NCI-H774 (cell line): ENCODE results near the gene PEAK1.

Experiments used
- DNase-seq: peaks from one replicate; lab custom pipeline; 2025; lab: John Stamatoyannopoulos, UW

The PEAK1 gene

GRCh38 chr15:77126529-77127326 lies 293.2 kb downstream of the PEAK1 start:
- DNase-seq: no peak

DNA sequence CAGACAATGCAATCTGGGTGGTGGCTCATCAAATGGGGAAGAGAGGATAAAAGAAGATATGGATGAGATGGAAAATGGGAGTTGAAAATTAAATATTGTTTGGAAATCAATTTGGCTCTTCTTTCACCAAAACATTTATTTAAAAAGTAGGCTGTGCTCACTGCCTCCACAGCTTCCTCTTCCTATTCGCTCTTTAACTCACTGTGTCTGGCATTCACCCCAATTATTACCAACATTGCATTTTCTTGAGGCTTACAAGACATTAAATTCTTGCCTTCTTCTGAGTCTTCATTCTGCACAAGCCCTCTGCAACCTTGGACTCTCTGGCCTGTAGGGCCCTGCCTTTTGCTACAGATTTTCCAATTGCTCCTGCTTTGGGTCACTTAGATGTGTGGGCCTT lies 296.1 kb downstream of the PEAK1 start:
- DNase-seq: no peak

DNA sequence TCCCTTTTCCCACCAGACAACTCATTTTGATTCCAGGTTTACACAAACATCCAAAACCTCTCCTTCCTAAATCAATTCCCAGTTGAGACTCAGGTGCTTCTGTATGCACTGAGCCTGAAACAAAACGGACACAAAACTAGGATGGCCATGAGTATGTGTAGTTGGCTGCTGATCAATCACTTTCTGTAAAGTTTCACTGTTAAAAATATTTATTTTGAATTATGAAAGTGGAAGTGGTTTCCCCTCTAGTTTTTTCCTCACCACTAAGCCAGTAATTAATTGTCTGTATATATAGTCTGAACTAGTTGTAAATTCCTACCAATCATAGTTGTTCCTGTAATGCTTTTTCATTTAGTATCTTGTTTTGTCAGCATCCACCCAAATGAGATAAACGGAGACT lies 297.3 kb downstream of the PEAK1 start:
- DNase-seq: no peak

DNA sequence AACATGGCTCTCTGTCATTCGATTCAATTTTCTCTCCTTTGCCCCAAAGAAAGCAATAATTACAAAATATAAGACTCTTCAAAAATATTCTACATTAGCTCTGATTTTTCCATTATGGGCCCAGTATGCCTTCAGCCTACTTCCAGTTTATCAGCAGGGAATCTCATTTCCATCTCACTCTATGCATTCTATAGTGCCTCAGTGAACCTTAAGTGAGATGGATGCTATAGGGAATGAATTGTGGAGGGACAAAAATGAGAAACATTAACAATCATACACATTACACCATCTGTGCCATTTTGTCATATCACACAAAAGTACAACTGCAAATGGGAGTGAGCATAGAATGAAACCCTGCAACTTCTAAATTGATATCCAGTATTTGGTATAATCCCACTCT lies 298.3 kb downstream of the PEAK1 start:
- DNase-seq: no peak

DNA sequence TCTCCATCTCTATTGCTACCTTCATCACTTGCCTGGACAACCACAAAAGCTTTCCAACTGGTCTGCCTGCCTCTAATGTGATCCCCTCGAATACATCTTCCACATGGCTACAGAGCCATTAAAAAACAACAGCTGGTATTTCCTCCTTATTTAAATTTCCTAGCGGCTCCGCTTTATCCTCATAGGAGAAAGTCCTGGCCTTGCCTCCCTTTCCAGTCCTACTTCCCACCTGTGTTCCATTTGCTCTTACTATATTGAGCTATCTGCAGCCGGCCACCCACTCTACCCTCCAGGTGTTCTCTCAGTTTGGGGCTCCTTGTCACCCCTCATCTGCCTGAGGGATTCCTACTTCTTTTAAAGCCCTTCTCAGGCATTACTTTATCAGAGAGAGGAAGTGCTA lies 299.3 kb downstream of the PEAK1 start:
- no peak for DNase-seq

GRCh38 chr15:77119446-77119845 lies 300.5 kb downstream of the PEAK1 start:
- no peak for DNase-seq

DNA sequence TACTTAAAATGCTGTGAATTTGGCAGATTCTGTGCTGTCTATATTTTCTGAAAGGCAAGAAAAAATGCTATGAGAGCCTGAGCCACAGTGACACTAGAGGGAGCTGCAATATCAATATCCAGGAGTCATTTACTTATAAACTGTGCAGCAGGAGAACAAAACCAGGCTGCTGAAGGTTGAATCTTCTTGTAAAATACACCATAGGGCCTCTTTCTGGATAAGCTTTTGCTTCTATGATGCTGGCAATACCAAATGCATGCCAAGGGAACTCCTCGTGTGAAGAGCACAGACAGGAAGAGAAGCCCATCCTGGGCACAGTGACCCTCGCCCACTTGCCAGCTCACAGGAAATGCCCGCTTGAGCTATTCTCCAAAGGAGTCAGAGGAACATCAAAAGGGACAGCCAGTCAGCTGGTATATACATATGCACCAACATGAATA lies 301.0 kb downstream of the PEAK1 start:
- peak; percentile 37 for DNase-seq

- no peak for DNase-seq
Observed at GRCh38 chr15:77115179-77115578, 304.7 kb downstream of the PEAK1 start.

DNA sequence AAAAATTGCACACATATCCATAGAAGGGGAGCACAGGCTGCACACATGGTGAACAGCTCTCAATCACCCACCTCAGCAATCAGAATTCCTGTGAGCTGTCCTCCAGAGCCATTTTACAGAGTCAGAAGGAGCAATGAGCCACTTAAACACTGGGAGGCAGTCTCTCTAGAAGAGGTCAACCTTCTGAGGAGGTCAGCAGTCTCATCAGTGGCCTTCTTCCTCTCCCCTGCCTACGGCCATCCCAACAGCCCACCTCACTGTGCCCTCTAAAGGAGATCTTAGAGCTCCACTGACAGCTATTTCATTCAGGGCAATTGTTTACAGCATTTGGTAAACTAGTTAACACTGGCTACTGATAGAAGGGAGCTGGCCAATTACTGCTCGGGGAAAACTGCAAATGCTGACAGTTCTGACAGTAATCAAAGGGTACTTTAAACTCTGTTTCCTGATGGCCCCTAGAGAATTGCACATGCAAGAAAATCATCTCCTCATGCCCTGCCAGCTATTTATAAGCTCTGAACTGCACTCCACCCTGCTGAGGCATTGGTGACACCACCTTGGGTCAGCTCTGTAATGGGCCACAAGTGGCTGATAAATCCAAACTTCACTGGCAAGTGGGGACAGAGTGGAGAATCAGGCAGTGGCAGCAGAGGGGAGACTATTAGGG lies 306.9 kb downstream of the PEAK1 start:
- DNase-seq: no peak

GRCh38 chr15:77111789-77112188 lies 308.1 kb downstream of the PEAK1 start:
- no peak for DNase-seq

GRCh38 chr15:77107531-77108355 lies 312.2 kb downstream of the PEAK1 start:
- DNase-seq: peak; percentile 2

DNA sequence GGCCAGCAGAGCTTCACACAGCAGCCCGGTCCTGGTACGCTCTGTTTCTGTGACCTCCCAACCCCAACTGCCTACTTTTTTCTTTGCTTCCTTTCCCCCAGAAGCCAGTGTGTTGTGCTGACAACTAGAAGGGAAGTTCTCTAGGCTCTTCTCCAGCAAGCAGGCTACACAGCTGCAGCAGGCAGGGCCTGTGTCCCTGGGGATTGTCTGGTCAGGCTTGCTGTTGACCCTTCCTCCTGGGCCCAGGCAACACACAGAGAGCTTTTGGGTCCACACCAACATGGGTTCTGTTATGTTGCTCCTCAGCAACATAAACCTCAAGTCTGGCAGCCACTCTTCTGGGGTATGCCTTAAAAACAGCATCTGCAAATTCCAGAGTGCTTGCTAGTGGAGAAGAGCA lies 312.8 kb downstream of the PEAK1 start:
- DNase-seq: no peak

- no peak for DNase-seq
Observed at GRCh38 chr15:77104155-77104554, 315.7 kb downstream of the PEAK1 start.

DNA sequence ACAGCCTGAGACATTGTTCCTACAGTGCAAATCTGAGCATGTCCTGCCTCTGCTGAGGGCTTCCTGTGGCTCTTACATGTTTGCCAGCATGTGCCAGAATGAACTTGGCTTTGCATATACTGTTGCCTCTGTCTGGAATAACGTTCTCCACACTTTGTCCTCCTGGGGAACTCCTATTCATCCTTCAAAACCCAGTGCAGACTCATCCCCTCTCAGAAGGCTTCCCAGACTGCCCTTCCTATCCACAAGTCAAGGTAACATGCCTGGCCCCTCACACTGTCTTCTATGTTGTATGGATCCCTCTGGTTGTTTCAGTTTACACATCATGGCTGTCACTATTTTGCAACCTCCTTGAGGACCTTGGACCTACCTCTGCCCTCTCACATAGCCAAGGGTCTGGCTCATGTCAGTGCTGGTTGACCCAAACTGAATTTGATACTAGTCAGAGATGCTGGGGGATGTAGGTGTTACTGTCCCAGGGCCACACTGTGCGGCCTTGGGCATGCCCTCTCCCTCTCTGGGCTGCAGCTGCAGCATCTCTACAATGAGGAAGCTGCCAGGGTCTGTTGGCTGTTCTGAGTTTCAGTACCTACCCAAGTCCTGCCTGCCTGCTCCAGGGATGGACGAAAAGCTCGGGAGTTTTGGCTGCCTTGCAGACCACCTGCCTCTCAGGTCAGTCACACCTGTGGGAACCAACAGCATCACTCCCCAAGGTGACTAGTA lies 320.0 kb downstream of the PEAK1 start:
- no peak for DNase-seq

DNA sequence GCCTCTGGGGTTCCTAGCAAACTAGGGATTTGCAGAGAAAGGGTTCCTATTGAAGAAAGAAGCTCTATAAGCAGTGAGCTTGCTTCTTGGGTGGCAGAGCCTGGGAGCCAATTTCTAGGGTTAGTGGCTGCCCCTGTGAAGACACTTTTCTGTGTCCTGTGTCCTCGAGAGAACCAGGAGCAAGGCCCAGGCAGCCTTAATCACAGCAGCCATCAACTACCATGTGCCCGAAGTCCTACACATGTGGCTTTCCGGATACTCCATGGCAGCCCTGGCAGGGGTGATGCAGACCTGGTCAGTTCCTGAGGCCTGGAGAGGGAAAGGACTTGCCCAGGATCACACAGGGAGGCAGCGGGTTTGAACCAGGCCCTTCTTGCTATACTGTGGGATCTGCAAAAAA lies 321.3 kb downstream of the PEAK1 start:
- DNase-seq: no peak

DNA sequence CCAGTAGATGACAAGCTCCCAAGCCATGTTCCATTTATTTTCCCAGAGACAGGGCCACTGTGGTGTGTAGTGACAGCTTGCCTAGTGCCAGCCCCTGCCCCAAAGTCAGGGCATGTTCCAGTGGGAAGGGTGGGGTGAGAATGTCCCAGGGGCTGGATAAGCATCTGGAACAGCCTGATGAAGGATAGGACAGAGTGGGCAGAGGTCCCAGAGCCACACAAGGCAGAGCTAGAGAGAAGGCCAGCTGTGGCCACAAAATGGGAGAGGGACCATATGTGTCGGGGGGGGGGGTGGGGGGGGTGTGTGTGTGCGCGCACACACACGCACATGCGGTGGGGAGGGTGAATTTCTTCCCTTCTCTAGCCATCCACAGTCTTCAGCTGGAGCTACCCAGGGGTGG lies 322.0 kb downstream of the PEAK1 start:
- no peak for DNase-seq

DNA sequence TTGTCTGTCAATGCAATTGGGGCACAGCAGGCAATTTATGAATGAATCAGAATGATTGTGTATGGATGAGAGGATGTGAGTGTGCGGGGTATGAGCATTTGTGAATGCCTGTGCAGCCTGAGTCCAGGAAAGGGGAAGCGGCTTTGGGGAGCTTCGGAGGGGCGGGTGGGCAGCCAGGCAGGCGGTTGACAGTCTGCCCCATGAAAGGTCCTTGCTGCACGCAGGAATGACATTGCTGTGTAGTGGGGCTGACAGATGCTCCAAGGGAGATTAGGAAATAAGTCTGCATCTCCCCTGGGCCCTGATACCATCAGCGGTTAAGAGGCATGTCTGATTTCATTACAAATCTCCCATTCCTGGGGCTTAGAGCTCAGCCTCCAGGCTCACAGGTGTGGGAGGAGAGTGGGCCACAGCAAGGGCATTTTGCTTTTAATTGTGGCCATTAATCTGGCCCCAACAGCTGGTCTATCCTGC lies 322.6 kb downstream of the PEAK1 start:
- DNase-seq: no peak

DNA sequence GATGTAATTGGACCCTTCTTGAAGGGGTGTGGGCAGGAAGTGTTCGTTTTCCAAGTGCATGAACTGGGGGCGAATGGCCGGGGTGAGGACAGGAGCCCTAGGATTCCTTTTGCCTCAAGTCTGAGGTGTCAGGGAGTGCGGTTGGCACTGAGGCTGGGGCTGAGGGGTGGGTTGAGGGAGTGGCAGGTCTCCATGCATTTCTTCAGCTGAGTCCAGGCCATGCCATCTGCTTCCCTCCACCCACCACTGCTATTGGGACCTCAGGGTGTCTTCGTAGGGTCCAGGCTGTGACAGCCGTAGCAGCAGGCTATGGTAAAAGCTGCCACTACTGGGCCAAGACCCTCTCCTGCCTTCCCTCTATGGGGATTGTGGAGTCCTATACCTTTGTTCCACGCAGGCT lies 323.4 kb downstream of the PEAK1 start:
- DNase-seq: no peak

DNA sequence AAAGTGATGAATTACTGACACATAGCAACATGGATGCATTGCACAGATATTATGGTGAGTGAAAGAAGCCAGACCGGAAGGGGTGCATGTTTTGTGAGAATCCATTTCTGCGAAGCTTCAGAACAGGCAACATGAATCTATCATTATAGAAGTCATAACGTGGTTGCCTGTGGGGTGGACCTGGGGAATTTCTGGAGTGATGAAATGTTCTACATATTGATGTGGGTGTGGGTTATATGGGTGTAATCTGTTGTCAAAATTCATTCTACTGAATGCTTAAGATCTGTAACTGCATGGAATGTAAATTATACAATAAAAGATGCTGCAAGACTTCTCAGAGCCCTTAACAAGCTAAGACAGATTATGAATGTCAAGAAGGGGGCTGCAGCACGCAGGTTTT lies 323.8 kb downstream of the PEAK1 start:
- DNase-seq: no peak

DNA sequence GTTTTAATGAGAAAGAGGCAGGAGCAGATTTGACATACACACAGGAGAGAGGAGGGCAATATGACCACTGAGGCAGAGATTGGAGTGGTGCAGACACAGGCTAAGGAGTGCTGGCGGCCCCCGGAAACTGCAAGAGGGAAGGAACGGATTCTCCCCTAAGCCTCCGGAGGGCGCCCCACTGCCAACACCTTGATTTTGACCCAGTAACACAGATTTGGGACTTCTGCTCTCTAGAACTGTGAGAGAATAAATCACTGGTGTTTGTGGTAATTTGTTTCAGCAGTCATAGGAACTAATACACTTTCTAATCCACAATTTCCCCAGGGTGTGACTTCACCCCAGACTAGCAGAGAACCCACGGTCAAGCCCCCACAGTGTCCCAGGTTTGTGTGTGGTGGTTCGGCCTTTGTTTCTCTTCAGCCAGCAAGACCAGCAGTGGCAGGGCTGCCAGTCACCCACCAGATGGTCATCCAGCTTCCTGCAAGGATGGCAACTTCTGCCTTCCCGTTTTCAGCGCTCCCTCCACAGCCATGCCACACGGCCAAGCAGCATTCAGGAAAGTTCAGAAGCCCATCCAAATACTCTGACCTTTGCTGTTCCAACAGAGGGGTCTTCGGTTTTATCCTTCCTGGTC lies 325.4 kb downstream of the PEAK1 start:
- no peak for DNase-seq

GRCh38 chr15:77093436-77093835 lies 326.5 kb downstream of the PEAK1 start:
- DNase-seq: no peak

DNA sequence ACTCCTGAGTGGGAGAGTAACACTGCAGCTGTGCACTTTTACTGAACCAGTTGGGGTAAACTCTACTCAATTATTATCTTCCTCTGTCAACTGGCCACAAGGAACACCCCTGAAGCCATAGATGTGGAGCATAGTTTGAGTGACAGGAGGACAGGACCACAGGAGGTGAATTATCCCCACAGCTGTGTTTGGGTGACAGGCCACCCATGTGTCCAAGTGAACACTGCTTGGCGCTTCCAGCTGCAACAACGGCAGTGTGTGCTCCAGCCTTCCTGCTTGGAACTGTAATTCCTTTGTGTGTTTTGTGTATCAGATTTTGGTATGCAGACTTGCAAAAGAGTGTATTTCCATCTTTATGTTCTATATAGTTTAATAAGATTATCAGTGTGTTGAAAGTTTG lies 328.8 kb downstream of the PEAK1 start:
- DNase-seq: no peak
